NK-92 (cell line): Measurements from ENCODE around the gene SLX4.

Experiments
- DNase-seq: peaks from one replicate; lab custom pipeline; 2025; ENCODE audit not compliant: unreplicated experiment; lab: John Stamatoyannopoulos, UW

The SLX4 gene

GRCh38 chr16:3561626-3562025, 49.8 kb downstream of the SLX4 start:
- no peak for DNase-seq

- DNase-seq, result no peak
Measured at GRCh38 chr16:3554351-3554928, 57.0 kb downstream of the SLX4 start.

GRCh38 chr16:3553138-3553923, 58.1 kb downstream of the SLX4 start:
- no peak for DNase-seq

GRCh38 chr16:3550851-3551847, 60.3 kb downstream of the SLX4 start:
- no peak for DNase-seq

- no peak for DNase-seq
Measured at GRCh38 chr16:3549906-3550305, 61.5 kb downstream of the SLX4 start.

GRCh38 chr16:3548859-3549258, 62.5 kb downstream of the SLX4 start:
- DNase-seq, result no peak

GRCh38 chr16:3548445-3548844, 63.0 kb downstream of the SLX4 start:
- no peak for DNase-seq

GRCh38 chr16:3546986-3547682, 64.3 kb downstream of the SLX4 start:
- no peak for DNase-seq

- no peak for DNase-seq
Measured at GRCh38 chr16:3542601-3543373, 68.6 kb downstream of the SLX4 start.

- DNase-seq, result no peak
Measured at GRCh38 chr16:3541527-3542155, 69.8 kb downstream of the SLX4 start.

GRCh38 chr16:3538222-3538621, 73.2 kb downstream of the SLX4 start:
- no peak for DNase-seq

GRCh38 chr16:3536851-3537250, 74.6 kb downstream of the SLX4 start:
- no peak for DNase-seq

- DNase-seq, result no peak
Measured at GRCh38 chr16:3536271-3536731, 75.1 kb downstream of the SLX4 start.

GRCh38 chr16:3534126-3534525, 77.3 kb downstream of the SLX4 start:
- no peak for DNase-seq

- DNase-seq, result no peak
Measured at GRCh38 chr16:3532741-3533140, 78.7 kb downstream of the SLX4 start.
